ENCODE data around the gene C19orf85.

GRCh38 chr19:55492362-55492944 lies 27.9 kb upstream of the C19orf85 start:
- TF ChIP-seq CTCF (IDR thresholded peaks at IDR 0.05; ENCODE audit: borderline replicate concordance, extremely low read depth, low read length, poor library complexity, severe bottlenecking) = no peak
- TF ChIP-seq EZH2 (IDR thresholded peaks at IDR 0.05; ENCODE audit: borderline replicate concordance, low read depth, low read length, severe bottlenecking) = no peak
